GM12878 (cell line): Measurements from ENCODE around the gene ADRA2B. TPM values are rescaled to one million over a fixed set of nuclear protein-coding genes. Genes with fewer than 3 reads are reported as not detected.

Experiments used
- ATAC-seq: fragments of 200-7000 bp; cut with Tn5 transposase; 3 replicates; pipeline ENCODE4 v1.9.1; 2020; ENCODE audit warnings: mild to moderate bottlenecking, moderate library complexity
- BruUV-seq: library from RNA; stranded (reverse); fragments of 400-500 nt; replicated peaks from 2 replicates; lab custom pipeline; 2021; lab: Mats Ljungman, UMichigan
- CTCF ChIA-PET: fragments of 300-600 bp; sonication (Branson Sonifier 250); formaldehyde crosslinking; extraction: SDS; loops from one replicate; lab custom pipeline; 2021; ENCODE audit warnings: inconsistent platforms; lab: Yijun Ruan, JAX
- POLR2A ChIA-PET: fragments of 350-600 bp; formaldehyde crosslinking; extraction: SDS; loops from one replicate; lab custom pipeline; 2021; ENCODE audit warnings: inconsistent platforms; lab: Charles Lee
- RAD21 ChIA-PET: fragments of 300-600 bp; sonication (Branson Sonifier 250); formaldehyde crosslinking; loops from one replicate; lab custom pipeline; 2023; ENCODE audit warnings: antibody characterized with exemption; ENCODE audit not compliant: unreplicated experiment; lab: Charles Lee
- SMC1A ChIA-PET: fragments of 300-600 bp; sonication (Branson Sonifier 250); formaldehyde crosslinking; loops from one replicate; lab custom pipeline; 2023; ENCODE audit not compliant: unreplicated experiment, uncharacterized antibody; lab: Charles Lee
- DNase-seq: peaks from one replicate; pipeline ENCODE4 v3.0.0-alpha.2; 2011; ENCODE audit warnings: low read depth, low spot score
- FAIRE-seq: peaks from 3 replicates; lab custom pipeline; 2011; peaks lifted over from hg19 to GRCh38; lab: Jason Lieb, UNC
- H2AFZ ChIP-seq: 2 replicates; pipeline ENCODE4 v1.6.0; 2011; ENCODE audit warnings: low read depth, low read length, control low read depth; ENCODE audit not compliant: control insufficient read depth
- H3K27ac ChIP-seq: 2 replicates; pipeline ENCODE4 v1.5.1; 2011; ENCODE audit warnings: control low read depth; ENCODE audit not compliant: control insufficient read depth, insufficient read depth
- H3K27me3 ChIP-seq, 2 experiments: replicated peaks in 1 of 2; 2 replicates each; pipeline versions ENCODE4 v1.6.0 to v1.6.1; 2011; ENCODE audit warnings: low read length in 1 of 2; ENCODE audit not compliant: control insufficient read depth in 2 of 2, insufficient read depth in 2 of 2
- H3K36me3 ChIP-seq, 2 experiments: 2 replicates each; pipeline ENCODE4 v1.5.1; 2011; ENCODE audit warnings: low read length in 1 of 2; ENCODE audit not compliant: control insufficient read depth in 2 of 2, insufficient read depth in 2 of 2
- H3K4me1 ChIP-seq: 2 replicates; pipeline ENCODE4 v1.6.1; 2011; ENCODE audit warnings: mild to moderate bottlenecking, low read length, moderate library complexity, mixed read lengths; ENCODE audit not compliant: control insufficient read depth, insufficient read depth
- H3K4me2 ChIP-seq: 2 replicates; pipeline ENCODE4 v1.6.0; 2011; ENCODE audit warnings: control low read depth; ENCODE audit not compliant: control insufficient read depth, insufficient read depth
- H3K4me3 ChIP-seq: fragments of 200-600 bp; sonication (generic); 2 replicates; pipeline ENCODE4 v1.5.1; 2016
- H3K79me2 ChIP-seq: 2 replicates; pipeline ENCODE4 v1.6.0; 2011; ENCODE audit warnings: low read length; ENCODE audit not compliant: control insufficient read depth, insufficient read depth
- H3K9ac ChIP-seq: 2 replicates; pipeline ENCODE4 v1.8.0; 2011; ENCODE audit warnings: low read length, control low read depth, mixed read lengths; ENCODE audit not compliant: control insufficient read depth, insufficient read depth
- H3K9me3 ChIP-seq: replicated peaks from 3 replicates; pipeline ENCODE4 v1.5.1; 2011; ENCODE audit warnings: mild to moderate bottlenecking, low read length; ENCODE audit not compliant: control insufficient read depth, insufficient read depth
- H4K20me1 ChIP-seq: 2 replicates; pipeline ENCODE4 v1.6.0; 2011; ENCODE audit not compliant: control insufficient read depth, insufficient read depth
- BRCA1 ChIP-seq: IDR thresholded peaks from 2 replicates; pipeline ENCODE4 v1.6.1; 2011; ENCODE audit warnings: low read depth, low read length, improper control_type of control experiment
- EGR1 ChIP-seq, 2 experiments: IDR thresholded peaks; 1 replicate in 1 of 2; 2 replicates in 1 of 2; pipeline ENCODE4 v1.6.1; 2011 to 2012; ENCODE audit warnings: low read depth in 2 of 2, low read length in 2 of 2, borderline replicate concordance in 1 of 2, mild to moderate bottlenecking in 1 of 2, moderate library complexity in 1 of 2
- ETV6 ChIP-seq, 2 experiments: fragments of 450-650 bp in 1 of 2; IDR thresholded peaks in 1 of 2; conservative IDR thresholded peaks in 1 of 2; 2 replicates each; pipeline ENCODE4 v1.6.1; 2014; ENCODE audit warnings: antibody characterized with exemption in 1 of 2, borderline replicate concordance in 1 of 2, low read depth in 1 of 2, mild to moderate bottlenecking in 1 of 2, moderate library complexity in 1 of 2
- FOXM1 ChIP-seq: IDR thresholded peaks from 2 replicates; pipeline ENCODE4 v1.6.1; 2012; ENCODE audit warnings: low read depth, mild to moderate bottlenecking, inconsistent platforms, low read length, moderate library complexity
- GATAD2B ChIP-seq: fragments of 450-650 bp; conservative IDR thresholded peaks from 2 replicates; pipeline ENCODE4 v1.6.1; 2017; ENCODE audit warnings: low read depth, mild to moderate bottlenecking, moderate library complexity
- POLR2A ChIP-seq: IDR thresholded peaks from 2 replicates; pipeline ENCODE4 v1.6.1; 2011; ENCODE audit warnings: low read depth, mild to moderate bottlenecking, low read length
- POLR2AphosphoS5 ChIP-seq: IDR thresholded peaks from 2 replicates; pipeline ENCODE4 v1.6.1; 2011; ENCODE audit warnings: mild to moderate bottlenecking, low read length, inconsistent platforms
- SPI1 ChIP-seq: IDR thresholded peaks from 2 replicates; pipeline ENCODE4 v1.6.1; 2011; ENCODE audit warnings: low read depth, mild to moderate bottlenecking, low read length, moderate library complexity, borderline replicate concordance; ENCODE audit not compliant: insufficient read depth
- SREBF2 ChIP-seq: IDR thresholded peaks from 2 replicates; pipeline ENCODE4 v1.6.1; 2012; ENCODE audit warnings: mild to moderate bottlenecking, low read length
- TBL1XR1 ChIP-seq: IDR thresholded peaks from 2 replicates; pipeline ENCODE4 v1.6.1; 2012; ENCODE audit warnings: low read depth, low read length, improper control_type of control experiment
- WGBS: methylation state at CpG from one replicate; pipeline ENCODE4 v1.1.6; 2016; ENCODE audit warnings: low lambda C conversion rate; ENCODE audit not compliant: insufficient replicate concordance, insufficient coverage; ENCODE audit errors: missing lambda C conversion rate; 5-methylcytosine and 5-hydroxymethylcytosine counted together
- in situ Hi-C: fragments of 300-500 bp; cut with MboI; formaldehyde crosslinking; loops from 9 replicates; pipeline ENCODE4 v1.14.3; 2018; ENCODE audit warnings: mixed read lengths
- intact Hi-C: fragments of 100-400 bp; cut with micrococcal nuclease; formaldehyde crosslinking; loops from one replicate; pipeline ENCODE4 v1.14.2; 2022; ENCODE audit not compliant: unreplicated experiment
- polyA plus RNA-seq, 11 experiments: library from polyadenylated mRNA; depleted of rRNA in 4 of 11; unstranded in 6 of 11; stranded (reverse) in 5 of 11; fragments of >200 nt; fragmentation: Nextera tagmentation in 4 of 11; fragmentation: Illumina TruSeq in 1 of 11; extraction: Ambion mirVana in 4 of 11; extraction: Trizol in 1 of 11; gene quantifications; 1 replicate in 1 of 11; 2 replicates in 10 of 11; pipeline versions ENCODE4 v1.2.1 to v1.2.3, GENCODE V29; 2011 to 2016; ENCODE audit warnings: inconsistent platforms in 2 of 11, missing spikeins in 2 of 11, low read depth in 1 of 11
- total RNA-seq, 4 experiments: library from RNA; depleted of rRNA in 3 of 4; stranded (reverse); fragments of >200 nt in 3 of 4; fragmentation: Illumina TruSeq in 1 of 4; extraction: Trizol in 1 of 4; gene quantifications; 2 replicates each; pipeline versions ENCODE4 v1.2.1 to v1.2.3, GENCODE V29; 2013 to 2021

Gene ADRA2B
- total and polyA plus RNA-seq, 10 of the 15 experiments (the other 5 are each of a cell fraction or from before 2014, with no cell fraction given) = 0.01 to 0.10 (median 0.04) TPM; not detected in 6

- TF ChIP-seq TBL1XR1 (no peak), POLR2A (peak; percentile 33), BRCA1 (no peak)
- BruUV-seq = no TSS peak
- DNase-seq (no peak), ATAC-seq (no peak), FAIRE-seq (no peak)
- H3K9ac ChIP-seq = no peak overlapping the region
- peaks cover 0 to 1% of the 10 kb centered on the region in 2 experiments; a peak in 2 of 4 replicates for H3K27me3 ChIP-seq
- H3K9me3 ChIP-seq = no peaks in the 10 kb centered on the region
- no peak overlapping the region for H3K4me3 ChIP-seq
- H4K20me1 ChIP-seq = no peaks in the 10 kb centered on the region; the same call in 1 of the 2 replicates
- POLR2A ChIA-PET = no interaction called here
- in situ Hi-C loops (no loop called here), intact Hi-C loops (no loop called here)
- RAD21 ChIA-PET = no interaction called here
- H3K79me2 ChIP-seq = no peaks in the 10 kb centered on the region
- no peak overlapping the region for H3K27ac ChIP-seq
- peaks cover 10% of the 10 kb centered on the region for H3K4me1 ChIP-seq
- SMC1A ChIA-PET = no interaction called here
- no peak overlapping the region for H3K4me2 ChIP-seq
- CTCF ChIA-PET = no interaction called here
- no peaks in the 10 kb centered on the region for H3K36me3 ChIP-seq
- no peak overlapping the region for H2AFZ ChIP-seq
- 24% methylated on average over 7 of the region's 7 CpGs for WGBS
Observed at GRCh38 chr2:96120991-96121390, 4.6 kb upstream of the ADRA2B start.

- Histone ChIP-seq H3K27ac (no peak overlapping the region), H3K4me3 (no peak overlapping the region), H3K79me2 (no peaks in the 10 kb centered on the region), H3K9ac (no peak overlapping the region), H2AFZ (no peak overlapping the region), H3K27me3 (peaks cover 0 to 1% of the 10 kb centered on the region in 2 experiments; a peak in 2 of 4 replicates), H4K20me1 (no peaks in the 10 kb centered on the region; the same call in 1 of the 2 replicates), H3K9me3 (no peaks in the 10 kb centered on the region), H3K4me1 (peaks cover 10% of the 10 kb centered on the region), H3K4me2 (no peak overlapping the region), H3K36me3 (no peaks in the 10 kb centered on the region)
- 12% methylated on average over 11 of the region's 11 CpGs for WGBS
- no peak for FAIRE-seq
- CTCF ChIA-PET = no interaction called here
- intact Hi-C loops = no loop called here
- in situ Hi-C loops = no loop called here
- no peak for ATAC-seq
- peak in 1 of 2 experiments; percentile 46; a peak in 1 of 4 replicates for TF ChIP-seq ETV6 (conservative IDR thresholded peaks at IDR 0.05 in 1 of 2, IDR thresholded peaks at IDR 0.05 in 1 of 2; ENCODE audit: borderline replicate concordance in 1 of 2, low read depth in 1 of 2)
- peak in 1 of 2 experiments; percentile 89; a peak in 2 of 3 replicates for TF ChIP-seq EGR1 (IDR thresholded peaks at IDR 0.05; ENCODE audit: borderline replicate concordance in 1 of 2, low read depth in 2 of 2, low read length in 2 of 2)
- no peak for TF ChIP-seq SREBF2
- TF ChIP-seq GATAD2B = no peak
- no peak for TF ChIP-seq FOXM1
- TF ChIP-seq SPI1 = peak; percentile 2; the same call in 1 of the 2 replicates
- 0 out of 2 replicates have a peak, but pooled peaks have one; percentile 11 for TF ChIP-seq POLR2AphosphoS5
- DNase-seq = no peak
- RAD21 ChIA-PET = no interaction called here
- POLR2A ChIA-PET = no interaction called here
- no TSS peak for BruUV-seq
- SMC1A ChIA-PET = interaction anchor here (0.8 to 0.9 kb wide), 2 partner anchors 54 to 95 kb away, joined by 3 read pairs; no protein-coding TSS in a partner anchor
Observed at GRCh38 chr2:96120091-96120720, 3.8 kb upstream of the ADRA2B start.
